Measurements from ENCODE around the gene ZNF598. TPM values are rescaled to one million over a fixed set of nuclear protein-coding genes. Genes with fewer than 3 reads are reported as not detected.

Gene ZNF598
- total RNA-seq, 4 donors from 2014 or later: 28.3 to 145 (median 42.0) TPM

- WGBS, 2 donors (ENCODE audit: low coverage in 1 of 2): 59% methylated on average over 10 of the region's 11 CpGs; no CpG with 5 or more reads in 1 of the 2 donors
These were observed 33.5 kb upstream of the ZNF598 start for GRCh38 chr16:2042986-2043666.

GRCh38 chr16:2042171-2042985 lies 32.8 kb upstream of the ZNF598 start:
- H3K36me3 ChIP-seq: no peaks in the 10 kb centered on the region
- no peak overlapping the region for H3K4me3 ChIP-seq
- in situ Hi-C loops (cut with MboI; ENCODE audit: low pct_ligation_motif_present in 1 of 4, low pct_unique_long_range_greater_than_20kb in 1 of 4, low sequenced_read_pairs in 3 of 4) (no loop called here), intact Hi-C loops (cut with DNase I; ENCODE audit: low total_unique reads) (loop anchor here (10.0 kb wide), 1 partner anchor 1608 kb away; no protein-coding TSS in a partner anchor)
- H3K27me3 ChIP-seq: no peaks in the 10 kb centered on the region
- H3K27ac ChIP-seq: peak overlapping the region; percentile 76 to 87 (median 82)
- TF ChIP-seq POLR2AphosphoS5 (IDR thresholded peaks at IDR 0.05) (peak in 1 of 3 donors; percentile 23), EP300 (IDR thresholded peaks at IDR 0.05; ENCODE audit: low read depth) (no peak)
- H3K4me1 ChIP-seq: peaks cover 58 to 90% (median 78%) of the 10 kb centered on the region in 4 donors
- WGBS, 2 donors (ENCODE audit: low coverage in 1 of 2): 61% methylated on average over 20 of the region's 22 CpGs; no CpG with 5 or more reads in 1 of the 2 donors
- H3K9me3 ChIP-seq: no peaks in the 10 kb centered on the region
- DNase-seq: no peak

More at GRCh38 chr16:2042986-2043666, 33.5 kb upstream of the ZNF598 start:
- H3K27ac ChIP-seq: peak overlapping the region; percentile 76 to 87 (median 82)
- in situ Hi-C loops (cut with MboI; ENCODE audit: low pct_ligation_motif_present in 1 of 4, low pct_unique_long_range_greater_than_20kb in 1 of 4, low sequenced_read_pairs in 3 of 4) (no loop called here), intact Hi-C loops (cut with DNase I; ENCODE audit: low total_unique reads) (loop anchor here (10.0 kb wide), 1 partner anchor 1608 kb away; no protein-coding TSS in a partner anchor)
- H3K36me3 ChIP-seq: no peaks in the 10 kb centered on the region
- no peak overlapping the region for H3K4me3 ChIP-seq
- H3K9me3 ChIP-seq: no peaks in the 10 kb centered on the region
- TF ChIP-seq POLR2A (IDR thresholded peaks at IDR 0.05) (peak; percentile 13), POLR2AphosphoS5 (IDR thresholded peaks at IDR 0.05) (peak in 2 of 3 donors; percentile 19 to 20), CTCF (IDR thresholded peaks at IDR 0.05) (no peak)
- peak; percentile 69 for DNase-seq
- no peaks in the 10 kb centered on the region for H3K27me3 ChIP-seq
- peaks cover 57 to 84% (median 76%) of the 10 kb centered on the region in 4 donors for H3K4me1 ChIP-seq

DNA sequence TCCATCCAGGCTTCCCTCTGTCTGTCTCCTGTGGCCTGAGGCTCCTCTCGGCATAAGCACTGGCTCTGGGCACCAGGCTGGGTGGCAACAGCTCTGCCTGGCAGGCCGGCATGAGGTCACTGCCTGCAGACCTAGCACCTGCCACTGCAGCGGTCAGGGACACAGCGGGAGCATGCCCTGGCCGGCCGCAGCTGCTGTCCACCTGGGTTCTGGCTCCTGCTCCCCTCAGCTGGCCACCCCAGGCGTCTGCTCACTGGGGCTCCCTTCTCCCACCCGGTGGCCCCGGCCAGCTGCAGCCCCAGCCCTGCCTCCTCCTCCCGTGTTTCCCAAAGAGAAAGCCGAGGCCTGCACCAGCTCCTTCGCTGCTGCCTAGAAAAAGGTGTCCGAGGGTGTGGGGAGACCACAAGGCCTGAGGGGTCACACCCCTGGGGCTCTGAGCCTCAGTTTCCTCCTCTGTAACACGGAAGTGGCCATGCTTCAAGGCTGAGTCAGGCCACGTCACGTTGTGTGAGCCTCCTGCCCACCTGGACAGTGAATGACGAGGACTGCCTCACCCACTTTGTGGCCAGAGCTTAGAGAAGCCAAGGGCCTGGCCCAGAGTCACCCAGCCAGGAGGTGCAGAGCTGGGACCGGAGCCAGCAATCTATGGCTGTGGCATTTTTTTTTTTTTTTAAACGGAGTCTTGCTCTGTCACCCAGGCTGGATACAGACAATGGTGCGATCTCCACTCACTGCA lies 31.3 kb upstream of the ZNF598 start:
- Histone ChIP-seq H3K36me3 (no peaks in the 10 kb centered on the region), H3K4me3 (no peak overlapping the region), H3K9me3 (no peaks in the 10 kb centered on the region), H3K27ac (peak overlapping the region; percentile 76 to 87 (median 82)), H3K4me1 (peaks cover 60 to 89% (median 72%) of the 10 kb centered on the region in 4 donors), H3K27me3 (no peaks in the 10 kb centered on the region)
- no peak for TF ChIP-seq POLR2A (IDR thresholded peaks at IDR 0.05)
- TF ChIP-seq CTCF (IDR thresholded peaks at IDR 0.05): no peak
- TF ChIP-seq POLR2AphosphoS5 (IDR thresholded peaks at IDR 0.05): peak in 2 of 3 donors; percentile 8 to 27
- intact Hi-C loops (cut with DNase I; ENCODE audit: low total_unique reads): loop anchor here (10.0 kb wide), 1 partner anchor 1606 kb away; no protein-coding TSS in a partner anchor
- DNase-seq: peak; percentile 80
- WGBS, 2 donors (ENCODE audit: low coverage in 1 of 2): 59% methylated on average over 10 of the region's 20 CpGs; no CpG with 5 or more reads in 1 of the 2 donors
- in situ Hi-C loops (cut with MboI; ENCODE audit: low pct_ligation_motif_present in 1 of 4, low pct_unique_long_range_greater_than_20kb in 1 of 4, low sequenced_read_pairs in 3 of 4): no loop called here

GRCh38 chr16:2040041-2040786 lies 30.6 kb upstream of the ZNF598 start:
- in situ Hi-C loops (cut with MboI; ENCODE audit: low pct_ligation_motif_present in 1 of 4, low pct_unique_long_range_greater_than_20kb in 1 of 4, low sequenced_read_pairs in 3 of 4) (no loop called here), intact Hi-C loops (cut with DNase I; ENCODE audit: low total_unique reads) (loop anchor here (10.0 kb wide), 1 partner anchor 1605 kb away; no protein-coding TSS in a partner anchor)
- Histone ChIP-seq H3K4me3 (no peak overlapping the region), H3K27me3 (no peaks in the 10 kb centered on the region), H3K9me3 (no peaks in the 10 kb centered on the region), H3K36me3 (no peaks in the 10 kb centered on the region), H3K27ac (peak overlapping the region; percentile 76 to 87 (median 82)), H3K4me1 (peaks cover 68 to 91% (median 80%) of the 10 kb centered on the region in 4 donors)
- no peak for DNase-seq
- TF ChIP-seq POLR2A (IDR thresholded peaks at IDR 0.05): no peak
- no peak for TF ChIP-seq EP300 (IDR thresholded peaks at IDR 0.05; ENCODE audit: low read depth)
- no peak for TF ChIP-seq POLR2AphosphoS5 (IDR thresholded peaks at IDR 0.05)
- no peak for TF ChIP-seq CTCF (IDR thresholded peaks at IDR 0.05)
- 83% methylated on average over 22 of the region's 24 CpGs; no CpG with 5 or more reads in 1 of the 2 donors for WGBS, 2 donors (ENCODE audit: low coverage in 1 of 2)
